HG03457 (cell line): Measurements from ENCODE around the gene SLC46A1.
"Not testable (repeated sequence)": the region's sequence is repeated elsewhere in the genome, so short reads cannot be mapped to it uniquely, and the experiment has no call there.

Experiments used
- ATAC-seq: cut with Tn5 transposase; IDR thresholded peaks from one replicate; pipeline ENCODE4 v1.9.1; 2021; ENCODE audit warnings: moderate number of reproducible peaks; ENCODE audit not compliant: unreplicated experiment

SLC46A1 gene

GRCh38 chr17:28405632-28406472, at the start of gene SLC46A1:
SLC46A1 (minus strand) TSS chr17:28406212; CDS start chr17:28406114, 98 bp downstream.
- ATAC-seq: no peak

- ATAC-seq: no peak
Observed at GRCh38 chr17:28449859-28450258, 43.8 kb upstream of the SLC46A1 start.

- no peak for ATAC-seq
Observed at GRCh38 chr17:28447396-28447760, 41.4 kb upstream of the SLC46A1 start.

- ATAC-seq: no peak
Observed at GRCh38 chr17:28446716-28447395, 40.8 kb upstream of the SLC46A1 start.

- ATAC-seq: no peak
Observed at GRCh38 chr17:28443901-28444638, 38.1 kb upstream of the SLC46A1 start.

GRCh38 chr17:28434326-28434725, 28.3 kb upstream of the SLC46A1 start:
- not testable (repeated sequence) for ATAC-seq

- no peak for ATAC-seq
Observed at GRCh38 chr17:28433721-28434120, 27.7 kb upstream of the SLC46A1 start.

GRCh38 chr17:28427982-28428381, 22.0 kb upstream of the SLC46A1 start:
- ATAC-seq: not testable (repeated sequence)

- ATAC-seq: no peak
Observed at GRCh38 chr17:28427371-28427770, 21.4 kb upstream of the SLC46A1 start.

GRCh38 chr17:28426081-28426519, 20.1 kb upstream of the SLC46A1 start:
- ATAC-seq: no peak

GRCh38 chr17:28425206-28425605, 19.2 kb upstream of the SLC46A1 start:
- ATAC-seq: no peak

GRCh38 chr17:28421787-28422305, 15.8 kb upstream of the SLC46A1 start:
- ATAC-seq: no peak

- no peak for ATAC-seq
Observed at GRCh38 chr17:28416703-28417311, 10.8 kb upstream of the SLC46A1 start.

- ATAC-seq: no peak
Observed at GRCh38 chr17:28415886-28416285, 9.9 kb upstream of the SLC46A1 start.

- no peak for ATAC-seq
Observed at GRCh38 chr17:28413804-28414203, 7.8 kb upstream of the SLC46A1 start.

- no peak for ATAC-seq
Observed at GRCh38 chr17:28412099-28412498, 6.1 kb upstream of the SLC46A1 start.

- ATAC-seq: no peak
Observed at GRCh38 chr17:28407974-28408306, 1.9 kb upstream of the SLC46A1 start.

- ATAC-seq: no peak
Observed at GRCh38 chr17:28407130-28407973, 1.3 kb upstream of the SLC46A1 start.

- ATAC-seq: no peak
Observed at GRCh38 chr17:28406473-28406814, 432 bp upstream of the SLC46A1 start.
